ENCODE results near the gene PNPLA2. TPM values are rescaled to one million over a fixed set of nuclear protein-coding genes. Genes with fewer than 3 reads are reported as not detected.
A peak's percentile ranks its signal among the peaks of the same experiment; 100 is the strongest.

The PNPLA2 gene
- total RNA-seq, 1 experiment from 2014 or later: 66.5 TPM

GRCh38 chr11:839875-840617, 21.3 kb downstream of the PNPLA2 start (continued):
- TF ChIP-seq USF2 (CRISPR knock-in tag; IDR thresholded peaks at IDR 0.05) (no peak), ZMAT4 (CRISPR knock-in tag; IDR thresholded peaks at IDR 0.05) (no peak), PRRX2 (CRISPR knock-in tag; IDR thresholded peaks at IDR 0.05) (no peak), ESRRA (CRISPR knock-in tag; IDR thresholded peaks at IDR 0.05; ENCODE audit: borderline replicate concordance) (no peak), JAZF1 (CRISPR knock-in tag; IDR thresholded peaks at IDR 0.05) (no peak), MYBL2 (CRISPR knock-in tag; IDR thresholded peaks at IDR 0.05) (no peak)

DNA sequence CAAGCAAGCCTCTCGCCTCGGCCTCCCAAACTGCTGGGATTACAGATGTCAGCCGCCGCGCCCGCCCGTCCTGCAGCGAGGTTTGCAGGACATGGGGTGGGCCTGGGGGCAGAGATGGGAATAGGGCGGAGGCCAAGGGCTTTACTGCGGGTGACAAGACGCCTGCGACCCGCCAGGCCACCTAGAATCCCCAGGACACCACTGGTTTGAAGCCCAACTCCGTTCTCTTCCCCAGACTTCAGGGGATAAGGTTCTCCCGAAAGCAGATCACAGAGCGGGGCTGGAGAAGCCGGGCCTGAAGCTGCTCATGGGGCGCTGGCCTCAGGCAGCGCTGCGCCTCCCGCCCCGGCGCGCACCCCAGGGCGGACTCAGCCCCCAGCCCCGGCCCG, 23.3 kb downstream of the PNPLA2 start:
- Mint-ChIP-seq H3K27me3 (ENCODE audit: low read depth) (no peaks in the 10 kb centered on the region), H3K36me3 (peaks cover 13% of the 10 kb centered on the region), H3K4me3 (peak overlapping the region; percentile 79), H3K27ac (no peak overlapping the region), H3K9me3 (no peaks in the 10 kb centered on the region), H3K4me1 (peaks cover 23% of the 10 kb centered on the region)
- ChIA-PET CTCF (interaction anchor here (1.1 to 5.9 kb wide), 2 partner anchors 11 to 40 kb away, joined by 3 to 82 read pairs; partner anchors contain the start of genes CD151 and CRACR2B), POLR2A (interaction anchor here (1.2 to 1.3 kb wide), 2 partner anchors 8 to 12 kb away, joined by 5 to 6 read pairs; partner anchors contain the start of gene CD151)
- ATAC-seq (no peak), DNase-seq (ENCODE audit: low spot score) (no peak)
- TF ChIP-seq CREB1 (CRISPR knock-in tag; IDR thresholded peaks at IDR 0.05) (no peak), RELA (CRISPR knock-in tag; IDR thresholded peaks at IDR 0.05; ENCODE audit: borderline replicate concordance) (no peak), ZNF512 (CRISPR knock-in tag; IDR thresholded peaks at IDR 0.05; ENCODE audit: borderline replicate concordance) (no peak), NFE2L1 (CRISPR knock-in tag; IDR thresholded peaks at IDR 0.05) (no peak), ZNF423 (CRISPR knock-in tag; IDR thresholded peaks at IDR 0.05) (no peak), NFYB (CRISPR knock-in tag; conservative IDR thresholded peaks at IDR 0.05; ENCODE audit: low read depth) (no peak), E2F5 (CRISPR knock-in tag; IDR thresholded peaks at IDR 0.05) (no peak), JAZF1 (CRISPR knock-in tag; IDR thresholded peaks at IDR 0.05) (no peak), ZNF263 (CRISPR knock-in tag; IDR thresholded peaks at IDR 0.05; ENCODE audit: low read depth) (no peak), IRF2 (CRISPR knock-in tag; IDR thresholded peaks at IDR 0.05; ENCODE audit: borderline replicate concordance, low read depth) (no peak), NR1H2 (CRISPR knock-in tag; IDR thresholded peaks at IDR 0.05) (no peak), TP53 (CRISPR knock-in tag; IDR thresholded peaks at IDR 0.05) (no peak), ERG (CRISPR knock-in tag; IDR thresholded peaks at IDR 0.05) (no peak), PRDM15 (CRISPR knock-in tag; IDR thresholded peaks at IDR 0.05) (0 out of 2 replicates have a peak, but pooled peaks have one; percentile 10), TCF7 (CRISPR knock-in tag; IDR thresholded peaks at IDR 0.05; ENCODE audit: low read depth) (no peak), CBFB (CRISPR knock-in tag; IDR thresholded peaks at IDR 0.05; ENCODE audit: low read depth) (no peak), MYBL2 (CRISPR knock-in tag; IDR thresholded peaks at IDR 0.05) (0 out of 2 replicates have a peak, but pooled peaks have one; percentile 19), ETV6 (CRISPR knock-in tag; IDR thresholded peaks at IDR 0.05) (no peak), SMAD4 (CRISPR knock-in tag; IDR thresholded peaks at IDR 0.05) (no peak), NR3C1 (CRISPR knock-in tag; conservative IDR thresholded peaks at IDR 0.05; ENCODE audit: low read depth) (no peak)
- TF ChIP-seq, protein P1, sequence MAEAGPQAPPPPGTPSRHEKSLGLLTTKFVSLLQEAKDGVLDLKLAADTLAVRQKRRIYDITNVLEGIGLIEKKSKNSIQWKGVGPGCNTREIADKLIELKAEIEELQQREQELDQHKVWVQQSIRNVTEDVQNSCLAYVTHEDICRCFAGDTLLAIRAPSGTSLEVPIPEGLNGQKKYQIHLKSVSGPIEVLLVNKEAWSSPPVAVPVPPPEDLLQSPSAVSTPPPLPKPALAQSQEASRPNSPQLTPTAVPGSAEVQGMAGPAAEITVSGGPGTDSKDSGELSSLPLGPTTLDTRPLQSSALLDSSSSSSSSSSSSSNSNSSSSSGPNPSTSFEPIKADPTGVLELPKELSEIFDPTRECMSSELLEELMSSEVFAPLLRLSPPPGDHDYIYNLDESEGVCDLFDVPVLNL (CRISPR knock-in tag; IDR thresholded peaks at IDR 0.05; ENCODE audit: borderline replicate concordance, low read depth): no peak
